Trophoblast cell (in vitro differentiated cells and primary cell): ENCODE measurements around the gene CBX7.

Experiments used
- DNase-seq, 2 donors: peaks; one replicate each; pipeline ENCODE4 v3.0.0-alpha.2; 2016
- H2AFZ ChIP-seq: 2 replicates; pipeline ENCODE4 v1.6.1; 2013; ENCODE audit warnings: low read length, moderate library complexity, mild to moderate bottlenecking; ENCODE audit not compliant: insufficient read depth, poor library complexity
- H2AK5ac ChIP-seq: 2 replicates; pipeline ENCODE4 v1.6.1; 2013; ENCODE audit warnings: mild to moderate bottlenecking, low read length
- H2BK120ac ChIP-seq: 2 replicates; pipeline ENCODE4 v1.6.1; 2013; ENCODE audit warnings: low read length, mild to moderate bottlenecking, moderate library complexity; ENCODE audit not compliant: insufficient read depth, poor library complexity
- H2BK12ac ChIP-seq: 2 replicates; pipeline ENCODE4 v1.6.1; 2013; ENCODE audit warnings: mild to moderate bottlenecking, low read length, moderate library complexity
- H2BK5ac ChIP-seq: 2 replicates; pipeline ENCODE4 v1.6.1; 2013; ENCODE audit warnings: low read length, low read depth, moderate library complexity, mild to moderate bottlenecking; ENCODE audit not compliant: poor library complexity
- H3K14ac ChIP-seq: 2 replicates; pipeline ENCODE4 v1.6.1; 2013; ENCODE audit warnings: mild to moderate bottlenecking, low read length
- H3K18ac ChIP-seq: 2 replicates; pipeline ENCODE4 v1.6.1; 2013; ENCODE audit warnings: mild to moderate bottlenecking, low read length
- H3K23ac ChIP-seq: 2 replicates; pipeline ENCODE4 v1.6.1; 2013; ENCODE audit warnings: low read length
- H3K27ac ChIP-seq: 2 replicates; pipeline ENCODE4 v1.5.1; 2013; ENCODE audit warnings: low read depth, mild to moderate bottlenecking, inconsistent platforms, low read length, moderate library complexity
- H3K27me3 ChIP-seq: 2 replicates; pipeline ENCODE4 v1.6.1; 2013; ENCODE audit warnings: inconsistent platforms, mild to moderate bottlenecking, low read length, moderate library complexity; ENCODE audit not compliant: insufficient read depth
- H3K36me3 ChIP-seq, 2 experiments: 1 replicate in 1 of 2; 2 replicates in 1 of 2; pipeline ENCODE4 v1.6.1; 2013; ENCODE audit warnings: low read length in 2 of 2, mild to moderate bottlenecking in 2 of 2, moderate library complexity in 1 of 2; ENCODE audit not compliant: insufficient read depth in 2 of 2, control insufficient read depth in 1 of 2
- H3K4ac ChIP-seq: 2 replicates; pipeline ENCODE4 v1.6.1; 2013; ENCODE audit warnings: low read depth, mild to moderate bottlenecking, low read length, moderate library complexity
- H3K4me1 ChIP-seq, 2 experiments: 1 replicate in 1 of 2; 2 replicates in 1 of 2; pipeline ENCODE4 v1.6.1; 2013; ENCODE audit warnings: low read length in 2 of 2, mild to moderate bottlenecking in 2 of 2, moderate library complexity in 1 of 2; ENCODE audit not compliant: insufficient read depth in 2 of 2, control insufficient read depth in 1 of 2
- H3K4me2 ChIP-seq: 2 replicates; pipeline ENCODE4 v1.6.1; 2013; ENCODE audit warnings: inconsistent platforms, mild to moderate bottlenecking, low read length, moderate library complexity
- H3K4me3 ChIP-seq: 2 replicates; pipeline ENCODE4 v1.5.1; 2013; ENCODE audit warnings: mild to moderate bottlenecking, low read depth, low read length, inconsistent platforms
- H3K79me1 ChIP-seq: one replicate; pipeline ENCODE4 v1.6.1; 2013; ENCODE audit warnings: low read length
- H3K79me2 ChIP-seq: 2 replicates; pipeline ENCODE4 v1.6.1; 2013; ENCODE audit warnings: low read length, mild to moderate bottlenecking; ENCODE audit not compliant: control insufficient read depth, insufficient read depth, poor library complexity
- H3K9ac ChIP-seq: 2 replicates; pipeline ENCODE4 v1.6.1; 2013; ENCODE audit warnings: mild to moderate bottlenecking, low read length
- H3K9me3 ChIP-seq: 2 replicates; pipeline ENCODE4 v1.6.1; 2013; ENCODE audit warnings: low read depth, mild to moderate bottlenecking, control low read depth, inconsistent platforms, low read length; ENCODE audit not compliant: insufficient read depth
- H4K12ac ChIP-seq: 2 replicates; pipeline ENCODE4 v1.6.1; 2013; ENCODE audit warnings: low read depth, mild to moderate bottlenecking, low read length, moderate library complexity
- H4K8ac ChIP-seq: 2 replicates; pipeline ENCODE4 v1.6.1; 2013; ENCODE audit warnings: low read depth, mild to moderate bottlenecking, low read length, moderate library complexity
- H4K91ac ChIP-seq: one replicate; pipeline ENCODE4 v1.6.1; 2013; ENCODE audit warnings: low read depth, mild to moderate bottlenecking, low read length, moderate library complexity
- WGBS: extraction: QIAGEN DNeasy Blood & Tissue Kit; methylation state at CpG from one replicate; pipeline ENCODE4 v1.1.7; 2013; ENCODE audit warnings: missing lambda C conversion rate; ENCODE audit not compliant: insufficient read length, insufficient coverage; ENCODE audit errors: extremely low coverage; 5-methylcytosine and 5-hydroxymethylcytosine counted together

Gene CBX7

DNA sequence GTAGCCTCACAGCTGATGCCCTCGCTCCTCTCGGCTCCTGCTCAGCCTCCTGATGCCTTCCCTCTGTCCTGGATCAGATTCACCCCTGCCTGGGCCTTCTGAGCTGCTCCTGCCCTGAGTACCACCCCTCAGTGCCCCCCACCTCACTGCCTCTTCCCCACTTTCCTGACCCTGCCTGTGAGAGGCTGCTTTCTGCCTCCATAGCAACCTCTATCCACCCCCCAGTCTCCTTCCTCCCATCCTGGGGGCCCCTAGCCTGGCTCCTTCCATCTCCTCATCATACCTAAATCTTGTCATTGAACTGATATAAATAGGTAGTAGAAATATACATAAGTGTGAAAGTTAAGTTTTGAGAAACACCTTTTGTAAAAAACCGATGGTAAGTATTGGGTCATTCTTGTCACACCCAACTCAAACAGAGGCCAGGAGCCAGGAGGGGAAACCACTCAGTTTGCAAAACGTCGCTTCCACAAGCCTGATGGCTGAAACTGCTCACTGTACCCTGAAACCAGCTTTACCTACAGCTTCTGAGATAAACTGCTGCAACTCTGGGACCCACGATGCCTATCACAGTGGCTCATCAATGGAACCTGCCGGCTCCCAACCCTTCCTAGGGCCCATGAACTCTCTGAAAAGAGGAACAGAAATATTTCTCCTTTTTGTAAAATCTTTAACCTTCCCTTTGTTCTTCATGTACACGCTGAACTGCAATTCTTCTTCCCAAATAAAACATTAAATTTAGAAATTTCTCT is 60.2 kb downstream of the CBX7 start:
- H3K4me3 ChIP-seq: no peak overlapping the region
- no peak overlapping the region for H4K8ac ChIP-seq
- no peak overlapping the region for H3K14ac ChIP-seq
- H3K4ac ChIP-seq: no peak overlapping the region
- H3K79me1 ChIP-seq: peaks cover 5% of the 10 kb centered on the region
- H3K4me2 ChIP-seq: no peak overlapping the region
- H2AK5ac ChIP-seq: no peak overlapping the region
- H3K36me3 ChIP-seq: no peaks in the 10 kb centered on the region
- H2AFZ ChIP-seq: no peak overlapping the region
- H4K12ac ChIP-seq: no peak overlapping the region
- WGBS: no CpG with 5 or more reads among the region's 8 CpGs
- no peak overlapping the region for H3K9ac ChIP-seq
- H3K79me2 ChIP-seq: peaks cover 2% of the 10 kb centered on the region
- no peak overlapping the region for H2BK5ac ChIP-seq
- H3K27me3 ChIP-seq: no peaks in the 10 kb centered on the region
- no peak overlapping the region for H2BK12ac ChIP-seq
- no peaks in the 10 kb centered on the region for H3K9me3 ChIP-seq
- no peak for DNase-seq
- no peak overlapping the region for H3K27ac ChIP-seq
- H3K4me1 ChIP-seq: peaks cover 7 to 9% of the 10 kb centered on the region in 2 experiments
- no peak overlapping the region for H3K18ac ChIP-seq
- no peak overlapping the region for H3K23ac ChIP-seq
- H2BK120ac ChIP-seq: no peak overlapping the region
- no peak overlapping the region for H4K91ac ChIP-seq

DNA sequence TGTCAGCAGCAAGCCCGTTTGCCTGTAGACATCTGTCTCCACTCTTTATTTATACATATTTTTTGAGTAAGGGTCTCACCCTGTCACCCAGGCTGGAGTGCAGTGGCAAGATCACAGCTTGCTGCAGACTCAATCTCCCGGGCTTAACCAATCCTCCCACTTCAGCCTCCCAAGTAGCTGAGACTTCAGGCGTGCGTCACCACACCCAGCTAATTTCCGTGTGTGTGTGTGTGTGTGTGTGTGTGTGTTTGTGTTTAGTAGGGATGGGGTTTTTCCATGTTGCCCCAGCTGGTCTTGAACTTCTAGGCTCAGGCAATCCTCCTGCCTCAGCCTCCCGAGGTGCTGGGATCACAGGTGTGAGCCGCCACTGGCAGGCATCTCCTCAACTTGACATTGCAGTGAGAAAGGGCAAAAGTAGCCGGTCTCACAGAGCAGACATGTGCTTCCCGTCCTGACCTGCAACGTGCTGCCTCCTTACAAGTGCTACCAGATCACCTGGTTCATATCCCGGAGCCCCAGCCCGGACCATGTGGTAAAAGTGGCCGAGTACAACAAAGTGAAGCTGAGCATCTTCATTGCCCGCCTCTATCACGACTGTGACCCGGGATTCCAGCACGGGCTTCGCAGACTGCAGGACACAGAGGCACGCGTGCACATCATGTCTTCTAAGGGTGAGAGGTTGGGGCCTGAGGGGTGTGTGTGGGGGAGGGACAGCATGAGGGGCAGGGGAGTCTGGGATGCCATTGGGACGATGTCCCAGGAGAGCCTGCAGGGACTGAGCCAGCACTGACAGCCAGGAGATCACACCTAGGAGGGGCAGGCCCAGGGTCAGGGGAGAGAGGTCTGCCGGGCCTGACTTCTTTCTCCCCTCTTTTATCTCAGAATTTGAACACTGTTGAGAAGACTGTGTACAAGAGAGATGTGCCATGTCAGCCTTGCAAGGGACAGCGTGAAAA is 61.1 kb downstream of the CBX7 start:
- Histone ChIP-seq H3K14ac (no peak overlapping the region), H2BK120ac (no peak overlapping the region), H3K79me1 (no peaks in the 10 kb centered on the region), H3K79me2 (no peaks in the 10 kb centered on the region), H2BK12ac (no peak overlapping the region), H3K4me2 (no peak overlapping the region), H3K9me3 (no peaks in the 10 kb centered on the region), H3K27me3 (no peaks in the 10 kb centered on the region), H3K18ac (no peak overlapping the region), H3K4me3 (no peak overlapping the region), H3K4me1 (peaks cover 2 to 3% of the 10 kb centered on the region in 2 experiments), H4K91ac (no peak overlapping the region), H4K12ac (no peak overlapping the region), H3K27ac (no peak overlapping the region), H2AFZ (no peak overlapping the region), H3K23ac (no peak overlapping the region), H3K4ac (no peak overlapping the region), H3K36me3 (no peaks in the 10 kb centered on the region), H3K9ac (no peak overlapping the region), H2AK5ac (no peak overlapping the region), H4K8ac (no peak overlapping the region), H2BK5ac (no peak overlapping the region)
- WGBS: no CpG with 5 or more reads among the region's 23 CpGs
- DNase-seq: no peak

DNA sequence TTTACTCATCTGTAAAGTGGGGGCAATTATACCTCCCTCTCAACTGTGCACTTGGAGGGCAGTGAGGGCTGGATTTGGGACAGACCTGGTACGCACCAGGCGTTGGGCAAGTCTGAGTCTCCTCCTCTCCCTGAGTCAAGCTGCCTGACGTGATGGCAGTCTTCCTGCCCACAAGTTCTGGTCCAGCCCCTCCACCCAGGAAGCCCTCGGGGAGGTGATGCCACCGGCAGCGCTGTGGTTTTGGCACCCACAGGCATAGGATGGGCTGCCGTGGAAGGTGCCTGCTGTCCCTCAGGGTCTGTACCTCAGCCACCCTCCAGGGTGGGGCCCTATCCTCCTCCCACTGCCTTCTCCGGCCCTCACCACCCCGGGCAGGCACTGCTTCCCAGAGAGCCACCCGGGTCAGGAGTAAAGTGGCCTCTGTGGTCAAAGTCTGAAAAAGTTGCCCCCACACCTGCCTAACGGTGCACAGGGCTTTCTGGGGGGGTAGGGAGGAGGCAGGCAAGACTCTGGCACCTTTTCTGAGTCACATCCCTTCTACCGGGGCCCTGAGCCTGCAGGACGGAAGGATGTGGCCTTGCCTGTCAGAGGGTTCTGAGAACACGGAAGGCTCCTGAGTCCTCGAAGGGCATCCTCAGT is 61.9 kb downstream of the CBX7 start:
- H2BK5ac ChIP-seq: no peak overlapping the region
- no peak overlapping the region for H2AK5ac ChIP-seq
- no CpG with 5 or more reads among the region's 15 CpGs for WGBS
- H3K27me3 ChIP-seq: no peaks in the 10 kb centered on the region
- no peak overlapping the region for H3K4me3 ChIP-seq
- DNase-seq: no peak
- no peaks in the 10 kb centered on the region for H3K79me2 ChIP-seq
- H3K27ac ChIP-seq: no peak overlapping the region
- H3K23ac ChIP-seq: no peak overlapping the region
- H3K18ac ChIP-seq: no peak overlapping the region
- H3K9ac ChIP-seq: no peak overlapping the region
- H2AFZ ChIP-seq: no peak overlapping the region
- H3K14ac ChIP-seq: no peak overlapping the region
- no peak overlapping the region for H2BK120ac ChIP-seq
- H3K4ac ChIP-seq: no peak overlapping the region
- H3K79me1 ChIP-seq: no peaks in the 10 kb centered on the region
- no peak overlapping the region for H3K4me2 ChIP-seq
- no peaks in the 10 kb centered on the region for H3K36me3 ChIP-seq
- no peak overlapping the region for H4K12ac ChIP-seq
- peaks cover 2 to 3% of the 10 kb centered on the region in 2 experiments for H3K4me1 ChIP-seq
- H4K91ac ChIP-seq: no peak overlapping the region
- no peak overlapping the region for H2BK12ac ChIP-seq
- H3K9me3 ChIP-seq: no peaks in the 10 kb centered on the region
- no peak overlapping the region for H4K8ac ChIP-seq

DNA sequence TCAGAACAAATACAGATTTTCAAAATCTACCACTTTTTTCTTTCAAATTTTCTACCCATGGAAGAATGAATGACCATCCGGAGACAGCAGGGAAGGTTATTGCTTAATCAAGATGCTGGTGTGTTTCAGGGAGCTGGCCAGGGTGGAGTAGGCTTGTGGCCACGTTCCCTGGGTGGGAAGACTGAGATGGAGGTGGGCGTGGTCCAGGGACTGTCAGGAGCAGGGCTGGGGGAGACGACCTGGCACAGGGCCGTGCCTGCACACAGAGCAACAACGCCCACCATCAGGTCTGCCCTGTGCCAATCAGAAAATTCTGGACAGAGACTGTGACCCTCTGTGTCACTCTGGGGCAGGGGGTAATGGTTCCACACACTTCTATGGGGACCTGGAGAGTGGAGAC is 62.6 kb downstream of the CBX7 start:
- no peaks in the 10 kb centered on the region for H3K79me2 ChIP-seq
- H3K4ac ChIP-seq: no peak overlapping the region
- no peaks in the 10 kb centered on the region for H3K79me1 ChIP-seq
- no peak overlapping the region for H2BK5ac ChIP-seq
- H2BK120ac ChIP-seq: no peak overlapping the region
- peaks cover 2 to 3% of the 10 kb centered on the region in 2 experiments for H3K4me1 ChIP-seq
- H3K27me3 ChIP-seq: no peaks in the 10 kb centered on the region
- no peak overlapping the region for H2AK5ac ChIP-seq
- no peak overlapping the region for H4K8ac ChIP-seq
- no peak overlapping the region for H3K18ac ChIP-seq
- H3K23ac ChIP-seq: no peak overlapping the region
- no peak overlapping the region for H3K9ac ChIP-seq
- no peak overlapping the region for H2BK12ac ChIP-seq
- H2AFZ ChIP-seq: no peak overlapping the region
- H3K4me2 ChIP-seq: no peak overlapping the region
- H4K12ac ChIP-seq: no peak overlapping the region
- H3K4me3 ChIP-seq: no peak overlapping the region
- no peaks in the 10 kb centered on the region for H3K9me3 ChIP-seq
- no peak for DNase-seq
- no peak overlapping the region for H3K14ac ChIP-seq
- H3K36me3 ChIP-seq: no peaks in the 10 kb centered on the region
- WGBS: no CpG with 5 or more reads among the region's 6 CpGs
- H3K27ac ChIP-seq: no peak overlapping the region
- H4K91ac ChIP-seq: no peak overlapping the region
